RWPE2 (cell line): ENCODE measurements around the gene HECTD4.

Experiments used
- ATAC-seq: fragments of 200-7000 bp; cut with Tn5 transposase; 3 replicates; pipeline ENCODE4 v1.9.1; 2021; ENCODE audit warnings: low read depth
- DNase-seq: peaks from one replicate; pipeline ENCODE4 v3.0.0-alpha.2; 2020; ENCODE audit warnings: low spot score
- H3K27ac ChIP-seq: fragments of 450-650 bp; 2 replicates; pipeline ENCODE4 v1.5.1; 2017; ENCODE audit warnings: mild to moderate bottlenecking; ENCODE audit not compliant: poor library complexity, severe bottlenecking
- H3K27me3 ChIP-seq: fragments of 250-450 bp; sonication (Bioruptor Pico); 2 replicates; pipeline ENCODE4 v1.5.1; 2021; ENCODE audit warnings: mild to moderate bottlenecking, moderate library complexity; ENCODE audit not compliant: insufficient read depth, poor library complexity, severe bottlenecking
- H3K36me3 ChIP-seq: fragments of 250-450 bp; sonication (Bioruptor Pico); 2 replicates; pipeline ENCODE4 v1.5.1; 2020; ENCODE audit warnings: low read depth, mild to moderate bottlenecking, moderate library complexity
- H3K4me1 ChIP-seq: fragments of 250-450 bp; sonication (Bioruptor Pico); 2 replicates; pipeline ENCODE4 v1.5.1; 2021; ENCODE audit warnings: mild to moderate bottlenecking, moderate library complexity; ENCODE audit not compliant: insufficient read depth, poor library complexity, severe bottlenecking
- H3K4me3 ChIP-seq: fragments of 250-450 bp; sonication (Bioruptor Pico); 2 replicates; pipeline ENCODE4 v1.5.1; 2021; ENCODE audit warnings: mild to moderate bottlenecking, moderate library complexity; ENCODE audit not compliant: severe bottlenecking
- H3K9me3 ChIP-seq: fragments of 250-450 bp; sonication (Bioruptor Pico); 2 replicates; pipeline ENCODE4 v1.5.1; 2021; ENCODE audit warnings: mild to moderate bottlenecking, moderate library complexity; ENCODE audit not compliant: severe bottlenecking
- TF ChIP-seq, protein P1 (sequence below): fragments of 450-650 bp; IDR thresholded peaks from one replicate; pipeline ENCODE4 v1.5.1; 2017; ENCODE audit warnings: mild to moderate bottlenecking, moderate library complexity; ENCODE audit not compliant: poor library complexity, severe bottlenecking

Gene HECTD4

DNA sequence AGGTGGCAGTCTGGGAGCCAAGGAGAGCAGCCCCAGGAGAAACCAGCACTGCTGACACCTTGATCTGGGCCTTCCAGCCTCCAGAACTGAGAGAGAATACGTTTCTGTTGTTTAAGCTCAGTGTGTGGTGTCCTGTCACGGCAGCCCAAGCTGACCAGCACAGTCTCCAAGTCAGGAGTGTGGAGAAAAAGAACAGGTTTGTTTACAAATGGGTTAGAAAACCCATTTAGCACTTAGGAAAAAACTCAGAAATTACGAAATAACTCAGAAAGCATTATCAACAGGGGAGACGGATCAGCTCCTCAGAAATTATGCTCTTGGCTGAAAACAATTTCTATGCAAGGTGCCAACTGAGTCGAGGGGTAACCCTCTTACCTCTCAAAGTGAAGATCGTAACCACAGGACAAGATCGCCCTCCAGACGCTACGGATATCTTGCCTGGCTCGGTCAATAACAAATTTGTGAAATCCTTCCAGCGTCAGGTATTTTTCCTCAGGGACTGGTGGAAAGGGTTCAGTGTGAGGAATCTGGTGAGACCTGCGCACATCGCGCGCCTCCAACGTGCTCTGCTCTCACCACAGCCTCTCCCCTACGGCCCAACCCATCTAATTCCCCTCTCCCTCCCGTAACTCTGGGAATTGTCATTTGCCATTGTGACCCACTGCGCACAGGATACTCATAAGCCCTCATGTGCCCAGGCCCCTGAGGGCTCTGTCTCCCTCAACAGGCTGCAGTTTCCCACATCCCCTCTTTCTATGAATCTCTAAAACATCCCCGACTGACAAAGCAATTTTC is 206.7 kb downstream of the HECTD4 start:
- DNase-seq (no peak), ATAC-seq (no peak)
- TF ChIP-seq, protein P1, sequence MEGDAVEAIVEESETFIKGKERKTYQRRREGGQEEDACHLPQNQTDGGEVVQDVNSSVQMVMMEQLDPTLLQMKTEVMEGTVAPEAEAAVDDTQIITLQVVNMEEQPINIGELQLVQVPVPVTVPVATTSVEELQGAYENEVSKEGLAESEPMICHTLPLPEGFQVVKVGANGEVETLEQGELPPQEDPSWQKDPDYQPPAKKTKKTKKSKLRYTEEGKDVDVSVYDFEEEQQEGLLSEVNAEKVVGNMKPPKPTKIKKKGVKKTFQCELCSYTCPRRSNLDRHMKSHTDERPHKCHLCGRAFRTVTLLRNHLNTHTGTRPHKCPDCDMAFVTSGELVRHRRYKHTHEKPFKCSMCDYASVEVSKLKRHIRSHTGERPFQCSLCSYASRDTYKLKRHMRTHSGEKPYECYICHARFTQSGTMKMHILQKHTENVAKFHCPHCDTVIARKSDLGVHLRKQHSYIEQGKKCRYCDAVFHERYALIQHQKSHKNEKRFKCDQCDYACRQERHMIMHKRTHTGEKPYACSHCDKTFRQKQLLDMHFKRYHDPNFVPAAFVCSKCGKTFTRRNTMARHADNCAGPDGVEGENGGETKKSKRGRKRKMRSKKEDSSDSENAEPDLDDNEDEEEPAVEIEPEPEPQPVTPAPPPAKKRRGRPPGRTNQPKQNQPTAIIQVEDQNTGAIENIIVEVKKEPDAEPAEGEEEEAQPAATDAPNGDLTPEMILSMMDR = no peak
- Histone ChIP-seq H3K27me3 (no peaks in the 10 kb centered on the region), H3K36me3 (peaks cover 18% of the 10 kb centered on the region; the same call in 1 of the 2 replicates), H3K27ac (no peak overlapping the region), H3K4me3 (no peak overlapping the region), H3K4me1 (no peaks in the 10 kb centered on the region), H3K9me3 (no peaks in the 10 kb centered on the region)

DNA sequence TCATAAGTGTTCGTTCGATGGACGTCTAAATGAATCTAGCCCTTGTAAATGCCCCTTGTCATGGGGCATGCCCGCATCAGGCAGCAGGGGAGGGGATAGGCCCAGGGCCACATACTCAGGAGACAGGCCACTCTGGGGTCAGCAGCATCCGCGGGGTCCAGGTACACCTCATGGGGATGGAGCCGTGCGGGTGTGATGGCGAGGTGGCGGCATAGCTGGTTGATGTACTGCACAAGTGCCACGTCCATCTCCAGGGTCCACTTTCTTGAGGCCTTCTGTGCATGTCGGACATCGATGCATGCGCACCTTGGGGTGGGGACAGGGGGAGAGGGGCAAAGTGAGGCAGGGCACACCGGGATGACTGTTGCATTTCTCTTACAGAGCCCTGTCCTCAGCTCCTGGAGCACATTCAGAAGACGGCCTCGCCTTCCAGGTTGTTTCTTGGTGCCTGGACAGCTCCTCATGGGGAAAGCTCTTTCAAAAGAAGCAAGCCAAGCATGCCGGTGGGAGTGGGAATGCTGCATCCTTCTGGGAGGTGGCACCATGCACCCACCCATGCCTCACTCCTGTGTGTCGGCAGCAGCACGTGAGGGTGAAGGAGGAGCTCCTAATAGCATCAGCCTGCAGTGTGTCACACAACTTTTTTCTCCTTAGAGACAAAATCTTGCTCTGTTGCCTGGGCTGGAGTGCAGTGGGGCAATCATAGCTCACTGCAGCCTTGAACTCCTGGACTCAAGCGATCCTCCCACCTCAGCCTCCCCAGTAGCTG is 209.5 kb downstream of the HECTD4 start:
- no peaks in the 10 kb centered on the region for H3K4me1 ChIP-seq
- ATAC-seq = no peak
- H3K27ac ChIP-seq = no peak overlapping the region
- no peak overlapping the region for H3K4me3 ChIP-seq
- no peaks in the 10 kb centered on the region for H3K27me3 ChIP-seq
- TF ChIP-seq, protein P1 = no peak
- no peaks in the 10 kb centered on the region for H3K9me3 ChIP-seq
- H3K36me3 ChIP-seq = peaks cover 9% of the 10 kb centered on the region; the same call in 1 of the 2 replicates
- DNase-seq = no peak

GRCh38 chr12:112170971-112171596 is 211.1 kb downstream of the HECTD4 start:
- Histone ChIP-seq H3K4me1 (no peaks in the 10 kb centered on the region), H3K27me3 (no peaks in the 10 kb centered on the region), H3K4me3 (no peak overlapping the region), H3K27ac (no peak overlapping the region), H3K9me3 (no peaks in the 10 kb centered on the region), H3K36me3 (peaks cover 9% of the 10 kb centered on the region; the same call in 1 of the 2 replicates)
- DNase-seq = no peak
- ATAC-seq = no peak
- TF ChIP-seq, protein P1 = no peak

GRCh38 chr12:112170376-112170775 is 211.9 kb downstream of the HECTD4 start:
- H3K36me3 ChIP-seq = peaks cover 9% of the 10 kb centered on the region; the same call in 1 of the 2 replicates
- ATAC-seq (peak; percentile 51; the same call in 1 of the 3 replicates), DNase-seq (no peak)
- TF ChIP-seq, protein P1 = peak; percentile 53
- no peak overlapping the region for H3K27ac ChIP-seq
- no peaks in the 10 kb centered on the region for H3K4me1 ChIP-seq
- H3K27me3 ChIP-seq = no peaks in the 10 kb centered on the region
- no peaks in the 10 kb centered on the region for H3K9me3 ChIP-seq
- no peak overlapping the region for H3K4me3 ChIP-seq
